Measurements from ENCODE around the gene TSPAN15. TPM values are rescaled to one million over a fixed set of nuclear protein-coding genes. Genes with fewer than 3 reads are reported as not detected.

TSPAN15 gene
- total RNA-seq, 1 experiment from 2014 or later: 7.7 TPM

DNA sequence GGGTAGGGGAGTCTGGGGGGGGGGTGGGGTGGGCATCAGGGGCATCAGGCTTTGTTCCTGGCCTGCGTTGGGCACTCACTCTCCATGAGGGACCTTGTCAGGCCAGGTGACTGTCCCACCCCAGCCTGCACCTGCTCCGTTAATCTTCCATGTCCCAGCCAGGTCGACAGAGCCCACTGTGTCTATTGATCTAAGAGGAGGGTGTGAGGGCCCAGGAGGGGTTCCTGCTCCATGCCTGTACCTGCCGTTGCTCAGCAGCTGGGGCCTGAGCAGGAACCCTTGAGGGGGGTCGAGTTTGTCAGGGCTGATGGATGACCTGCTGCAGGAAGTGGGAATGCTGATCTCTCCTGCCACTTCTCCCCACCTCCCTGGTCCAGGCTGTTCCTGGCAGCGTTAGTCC, 103.3 kb downstream of the TSPAN15 start:
- no peak overlapping the region for H3K18ac ChIP-seq (ENCODE audit: insufficient read length, low read depth, low read length)
- no peaks in the 10 kb centered on the region for H4K20me1 ChIP-seq (ENCODE audit: control insufficient read depth, insufficient read depth, insufficient read length)
- no peak overlapping the region for H2AFZ ChIP-seq (ENCODE audit: low read length)
- no peak overlapping the region for H4K5ac ChIP-seq (ENCODE audit: insufficient read length, low read depth, low read length)
- H3K9me3 ChIP-seq (ENCODE audit: control insufficient read depth, low read depth, low read length): peaks cover 5% of the 10 kb centered on the region
- Mint-ChIP-seq H3K27me3 (ENCODE audit: low read depth) (peaks cover 71% of the 10 kb centered on the region), H3K4me3 (no peak overlapping the region), H3K4me1 (peaks cover 17 to 35% of the 10 kb centered on the region in 2 experiments), H3K27ac (no peak overlapping the region), H3K9me3 (peaks cover 13 to 16% of the 10 kb centered on the region in 2 experiments), H3K36me3 (ENCODE audit: insufficient read depth in 1 of 3, low read depth in 3 of 3) (peaks cover 0 to 18% (median 4%) of the 10 kb centered on the region in 3 experiments; a peak in 6 of 7 replicates)
- no peak overlapping the region for H3K4me2 ChIP-seq (ENCODE audit: insufficient read depth, insufficient read length, low read length)
- no peak overlapping the region for H2BK20ac ChIP-seq (ENCODE audit: low read depth, low read length, poor library complexity, severe bottlenecking)
- H3K79me2 ChIP-seq (ENCODE audit: insufficient read depth, low read length): no peaks in the 10 kb centered on the region
- no peak overlapping the region for H3K27ac ChIP-seq (ENCODE audit: insufficient read length, low read depth, low read length)
- H2BK120ac ChIP-seq (ENCODE audit: low read depth, low read length, poor library complexity, severe bottlenecking): no peak overlapping the region
- H2BK5ac ChIP-seq (ENCODE audit: insufficient read length, low read length): no peak overlapping the region
- no peak overlapping the region for H4K91ac ChIP-seq (ENCODE audit: insufficient read length, low read depth, low read length)
- H3K4ac ChIP-seq (ENCODE audit: low read depth, low read length): no peak overlapping the region
- no peak overlapping the region for H3K23ac ChIP-seq (ENCODE audit: insufficient read length, low read depth, low read length)
- H3K9ac ChIP-seq (ENCODE audit: extremely low read depth, insufficient read length, low read length): no peak overlapping the region
- H3K56ac ChIP-seq (ENCODE audit: insufficient read length, low read depth, low read length): no peak overlapping the region
- H3K27me3 ChIP-seq (ENCODE audit: insufficient read depth, low read length): no peaks in the 10 kb centered on the region
- no peak overlapping the region for H3K14ac ChIP-seq (ENCODE audit: insufficient read depth, low read length)
- no peak for DNase-seq
- no peak overlapping the region for H4K8ac ChIP-seq (replicated peaks; ENCODE audit: insufficient read length, low read depth, low read length)
- H3K4me1 ChIP-seq (ENCODE audit: insufficient read depth, low read length): no peaks in the 10 kb centered on the region
- H3K23me2 ChIP-seq (ENCODE audit: insufficient read length, low read depth, low read length, poor library complexity, severe bottlenecking): no peaks in the 10 kb centered on the region
- TF ChIP-seq, protein P1, sequence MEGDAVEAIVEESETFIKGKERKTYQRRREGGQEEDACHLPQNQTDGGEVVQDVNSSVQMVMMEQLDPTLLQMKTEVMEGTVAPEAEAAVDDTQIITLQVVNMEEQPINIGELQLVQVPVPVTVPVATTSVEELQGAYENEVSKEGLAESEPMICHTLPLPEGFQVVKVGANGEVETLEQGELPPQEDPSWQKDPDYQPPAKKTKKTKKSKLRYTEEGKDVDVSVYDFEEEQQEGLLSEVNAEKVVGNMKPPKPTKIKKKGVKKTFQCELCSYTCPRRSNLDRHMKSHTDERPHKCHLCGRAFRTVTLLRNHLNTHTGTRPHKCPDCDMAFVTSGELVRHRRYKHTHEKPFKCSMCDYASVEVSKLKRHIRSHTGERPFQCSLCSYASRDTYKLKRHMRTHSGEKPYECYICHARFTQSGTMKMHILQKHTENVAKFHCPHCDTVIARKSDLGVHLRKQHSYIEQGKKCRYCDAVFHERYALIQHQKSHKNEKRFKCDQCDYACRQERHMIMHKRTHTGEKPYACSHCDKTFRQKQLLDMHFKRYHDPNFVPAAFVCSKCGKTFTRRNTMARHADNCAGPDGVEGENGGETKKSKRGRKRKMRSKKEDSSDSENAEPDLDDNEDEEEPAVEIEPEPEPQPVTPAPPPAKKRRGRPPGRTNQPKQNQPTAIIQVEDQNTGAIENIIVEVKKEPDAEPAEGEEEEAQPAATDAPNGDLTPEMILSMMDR (conservative IDR thresholded peaks at IDR 0.05): no peak
- no peak overlapping the region for H2BK12ac ChIP-seq (ENCODE audit: insufficient read length, low read depth, low read length)
- H2AK5ac ChIP-seq (ENCODE audit: insufficient read length, low read length): no peak overlapping the region
- no peak overlapping the region for H2BK15ac ChIP-seq (ENCODE audit: low read depth, low read length)
- no CpG with 5 or more reads among the region's 6 CpGs for WGBS (ENCODE audit: extremely low coverage, insufficient read length, low lambda C conversion rate)
- no peak overlapping the region for H3T11ph ChIP-seq (ENCODE audit: low read length)
- no peaks in the 10 kb centered on the region for H3K79me1 ChIP-seq (ENCODE audit: insufficient read depth, low read depth, low read length, poor library complexity, severe bottlenecking)

Other genes starting within 250 kb of the TSPAN15 start
- gene HKDC1, start 231.1 kb upstream of the TSPAN15 start, total RNA-seq (2021): 0.31 TPM in 1 of 2 replicates, not detected in the other
- 98.8 and 104 TPM in 2 replicates for gene HK1, start 173.0 kb upstream of the TSPAN15 start, total RNA-seq (2021)
- gene TACR2, start 34.5 kb upstream of the TSPAN15 start, total RNA-seq (2021): not detected in 2 replicates
- not detected in 2 replicates for gene NEUROG3, start 122.0 kb downstream of the TSPAN15 start, total RNA-seq (2021)
- gene FAM241B, start 178.8 kb downstream of the TSPAN15 start, total RNA-seq (2021): 13.7 and 14.7 TPM in 2 replicates

Data from H9 (cell line).